Measurements from ENCODE around the gene IDI2.

- TF ChIP-seq CTCF (IDR thresholded peaks at IDR 0.05; ENCODE audit: low read depth, low read length, poor library complexity, severe bottlenecking) (no peak), EZH2phosphoT487 (IDR thresholded peaks at IDR 0.05; ENCODE audit: borderline replicate concordance, low read length) (no peak)
Measured at GRCh38 chr10:974038-974784, 51.4 kb downstream of the IDI2 start.
